Activated naive CD4-positive, alpha-beta T cell treated with anti-CD3 and anti-CD28 coated beads, Interleukin-2, amount 50 U/mL, for 72 hours (primary cell): ENCODE results near the gene GSG1. TPM values are rescaled to one million over a fixed set of nuclear protein-coding genes. Genes with fewer than 3 reads are reported as not detected.
"Not testable (repeated sequence)": the region's sequence is repeated elsewhere in the genome, so short reads cannot be mapped to it uniquely, and the experiment has no call there.

Experiments
- ATAC-seq, 2 donors: fragments of 150-1000 bp; cut with Tn5 transposase; 2 replicates each; pipeline ENCODE4 v1.10.0; 2021; ENCODE audit warnings: mild to moderate bottlenecking in 2 of 2, moderate library complexity in 2 of 2
- DNase-seq, 2 donors: peaks; one replicate each; pipeline ENCODE4 v3.0.0; 2021 to 2022; ENCODE audit warnings: low spot score in 2 of 2
- H3K27ac Mint-ChIP-seq, 2 donors: one replicate each; pipeline ENCODE4 v1.8.0; 2022; ENCODE audit warnings: mild to moderate bottlenecking in 2 of 2, mixed read lengths in 2 of 2
- H3K36me3 Mint-ChIP-seq, 2 donors: one replicate each; pipeline ENCODE4 v1.8.0; 2022; ENCODE audit warnings: mixed read lengths in 2 of 2
- H3K9me3 Mint-ChIP-seq, 2 donors: one replicate each; pipeline ENCODE4 v1.8.0; 2022; ENCODE audit warnings: mixed read lengths in 2 of 2
- total RNA-seq, 2 donors: library from RNA; stranded (reverse); gene quantifications; one replicate each; pipeline ENCODE4 v1.2.3, GENCODE V29; 2022

GSG1 gene
- total RNA-seq, 2 donors from 2014 or later, result not detected

- Mint-ChIP-seq H3K9me3 (no peaks in the 10 kb centered on the region), H3K27ac (no peak overlapping the region), H3K36me3 (peaks cover 9 to 11% of the 10 kb centered on the region in 2 donors)
- no peak for ATAC-seq
- DNase-seq, result no peak
Observed at GRCh38 chr12:13080266-13080665, 23.2 kb downstream of the GSG1 start.

GRCh38 chr12:13079440-13079906 is 24.0 kb downstream of the GSG1 start:
- no peak overlapping the region for H3K27ac Mint-ChIP-seq
- ATAC-seq (no peak), DNase-seq (no peak)
- peaks cover 9 to 11% of the 10 kb centered on the region in 2 donors for H3K36me3 Mint-ChIP-seq
- H3K9me3 Mint-ChIP-seq, result no peaks in the 10 kb centered on the region

DNA sequence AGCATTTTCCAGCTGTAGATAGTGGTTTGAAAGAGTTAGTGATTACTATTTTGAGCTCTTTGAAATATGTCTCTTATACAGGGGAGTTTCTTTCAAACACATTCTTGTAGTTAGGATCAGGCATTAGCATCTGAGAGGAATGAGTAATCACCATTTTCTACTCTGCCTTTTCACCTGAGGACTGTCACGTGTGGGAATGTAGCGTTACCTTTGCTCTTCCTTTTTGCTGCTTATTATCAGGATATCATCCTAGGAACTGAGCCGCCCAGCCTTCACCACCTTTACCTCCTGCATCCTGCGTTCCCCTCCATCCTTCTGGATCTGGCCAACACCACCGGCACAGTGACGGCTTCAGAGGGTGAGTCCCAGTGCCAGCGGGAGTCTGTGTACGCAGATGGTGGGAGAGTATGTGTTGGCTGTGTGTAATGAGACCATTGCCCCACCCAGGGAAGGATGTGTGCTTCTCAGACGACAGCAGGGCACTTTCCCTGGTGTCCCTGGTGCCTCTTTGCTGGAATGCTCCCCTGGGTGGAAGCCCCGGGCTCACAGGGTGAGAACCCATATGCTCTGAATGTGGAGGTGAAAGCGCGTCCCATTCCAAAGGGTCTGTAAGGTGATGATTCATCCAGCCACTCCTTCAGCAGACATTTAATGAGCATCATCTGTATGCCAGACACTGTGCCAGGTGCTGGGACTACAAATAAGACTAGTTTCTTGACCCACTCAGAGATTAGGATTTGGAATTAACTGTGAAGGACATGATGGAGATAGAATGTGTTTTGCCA is 27.5 kb downstream of the GSG1 start:
- Mint-ChIP-seq H3K36me3 (peaks cover 7 to 12% of the 10 kb centered on the region in 2 donors), H3K9me3 (no peaks in the 10 kb centered on the region), H3K27ac (peak overlapping the region in 1 of 2 donors; percentile 65)
- ATAC-seq, result no peak
- no peak for DNase-seq

DNA sequence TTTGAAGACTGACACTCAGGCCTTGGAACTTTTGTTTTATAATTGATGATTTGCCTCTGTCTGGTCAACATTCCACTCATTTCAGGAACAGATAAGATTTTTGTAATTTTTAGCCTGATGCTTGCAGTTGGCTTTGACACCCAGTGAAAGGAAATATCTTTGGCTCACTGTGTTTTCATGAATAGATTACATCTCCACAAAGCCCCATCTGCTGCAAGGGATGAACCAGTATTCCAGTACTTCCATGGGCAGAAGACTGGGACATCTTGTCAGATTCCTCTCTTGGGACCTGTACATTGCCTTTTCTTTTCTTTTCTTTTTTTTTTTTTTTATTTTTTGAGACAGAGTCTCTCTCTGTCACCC is 28.4 kb downstream of the GSG1 start:
- DNase-seq (no peak), ATAC-seq (no peak)
- H3K9me3 Mint-ChIP-seq, result no peaks in the 10 kb centered on the region
- no peak overlapping the region for H3K27ac Mint-ChIP-seq
- peaks cover 0 to 12% of the 10 kb centered on the region in 2 donors for H3K36me3 Mint-ChIP-seq

- H3K9me3 Mint-ChIP-seq, result no peaks in the 10 kb centered on the region
- peaks cover 0 to 12% of the 10 kb centered on the region in 2 donors for H3K36me3 Mint-ChIP-seq
- no peak for DNase-seq
- no peak for ATAC-seq
- no peak overlapping the region for H3K27ac Mint-ChIP-seq
Observed at GRCh38 chr12:13074396-13075117, 28.9 kb downstream of the GSG1 start.

DNA sequence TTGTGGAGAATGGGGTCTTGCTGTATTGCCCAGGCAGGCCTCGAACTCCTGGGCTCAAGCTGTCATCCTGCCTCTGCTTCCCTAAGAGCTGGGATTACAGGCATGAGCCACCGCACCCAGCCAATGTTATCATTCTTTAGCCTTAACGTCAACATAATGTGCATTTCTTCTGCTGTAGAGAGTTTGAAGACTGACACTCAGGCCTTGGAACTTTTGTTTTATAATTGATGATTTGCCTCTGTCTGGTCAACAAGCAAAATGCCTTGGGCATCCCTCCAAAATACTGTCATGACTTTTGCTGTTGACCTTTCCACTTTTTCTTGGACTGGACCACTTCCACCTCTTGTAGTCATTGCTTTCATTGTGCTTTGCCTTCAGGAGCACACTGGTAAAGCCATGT is 30.3 kb downstream of the GSG1 start:
- DNase-seq (no peak), ATAC-seq (no peak)
- Mint-ChIP-seq H3K36me3 (peaks cover 0 to 12% of the 10 kb centered on the region in 2 donors), H3K9me3 (no peaks in the 10 kb centered on the region), H3K27ac (no peak overlapping the region)

GRCh38 chr12:13071305-13072280 is 31.9 kb downstream of the GSG1 start:
- Mint-ChIP-seq H3K36me3 (peaks cover 0 to 11% of the 10 kb centered on the region in 2 donors), H3K27ac (peak overlapping the region in 1 of 2 donors; percentile 36), H3K9me3 (no peaks in the 10 kb centered on the region)
- no peak for ATAC-seq
- DNase-seq, result no peak

GRCh38 chr12:13069380-13069779 is 34.1 kb downstream of the GSG1 start:
- ATAC-seq (no peak), DNase-seq (no peak)
- Mint-ChIP-seq H3K27ac (no peak overlapping the region), H3K9me3 (no peaks in the 10 kb centered on the region), H3K36me3 (peaks cover 0 to 4% of the 10 kb centered on the region in 2 donors)

DNA sequence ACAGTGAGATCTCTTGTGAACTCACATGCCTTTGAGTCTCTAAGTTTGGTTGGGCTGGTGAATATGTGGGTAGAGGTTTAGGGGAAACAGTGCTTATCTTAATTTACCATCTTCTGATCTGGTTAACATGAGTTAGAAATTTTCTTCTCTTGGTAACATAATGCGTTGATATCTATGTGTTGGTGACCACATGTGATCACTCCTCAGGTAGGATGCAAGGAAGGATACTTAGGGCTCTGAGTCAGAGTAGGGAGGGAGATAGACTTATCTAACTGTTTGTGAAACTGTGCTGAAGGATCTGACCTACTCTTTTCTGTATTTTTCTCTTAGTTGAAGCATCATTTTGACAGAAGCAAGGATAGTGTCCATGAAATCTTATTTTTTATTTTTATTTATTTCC is 36.1 kb downstream of the GSG1 start:
- Mint-ChIP-seq H3K27ac (peak overlapping the region in 1 of 2 donors; percentile 16), H3K9me3 (no peaks in the 10 kb centered on the region), H3K36me3 (peaks cover 0 to 4% of the 10 kb centered on the region in 2 donors)
- ATAC-seq (peak; percentile 20 to 37), DNase-seq (no peak)

DNA sequence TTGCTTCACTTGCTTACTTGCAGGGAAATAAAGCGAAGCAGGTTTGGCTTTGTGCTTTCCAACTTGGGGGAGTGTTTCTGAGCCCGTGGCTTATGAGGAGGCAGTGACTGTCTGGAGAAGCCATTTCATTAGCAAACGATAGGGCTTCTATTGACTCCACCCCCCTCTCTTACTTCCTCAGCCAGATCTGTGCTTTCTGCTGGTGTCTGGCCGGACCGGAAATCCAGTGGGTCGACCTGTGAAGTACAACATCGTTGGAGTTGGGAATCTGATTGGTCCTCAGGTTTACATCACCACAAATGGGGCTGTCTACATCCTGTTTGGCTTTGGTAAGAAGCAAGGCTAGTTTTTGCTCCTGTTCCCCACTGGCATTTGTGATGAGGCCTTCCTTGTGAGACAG is 37.0 kb downstream of the GSG1 start:
- H3K36me3 Mint-ChIP-seq, result peaks cover 4 to 6% of the 10 kb centered on the region in 2 donors
- ATAC-seq (no peak), DNase-seq (no peak)
- no peak overlapping the region for H3K27ac Mint-ChIP-seq
- H3K9me3 Mint-ChIP-seq, result no peaks in the 10 kb centered on the region

DNA sequence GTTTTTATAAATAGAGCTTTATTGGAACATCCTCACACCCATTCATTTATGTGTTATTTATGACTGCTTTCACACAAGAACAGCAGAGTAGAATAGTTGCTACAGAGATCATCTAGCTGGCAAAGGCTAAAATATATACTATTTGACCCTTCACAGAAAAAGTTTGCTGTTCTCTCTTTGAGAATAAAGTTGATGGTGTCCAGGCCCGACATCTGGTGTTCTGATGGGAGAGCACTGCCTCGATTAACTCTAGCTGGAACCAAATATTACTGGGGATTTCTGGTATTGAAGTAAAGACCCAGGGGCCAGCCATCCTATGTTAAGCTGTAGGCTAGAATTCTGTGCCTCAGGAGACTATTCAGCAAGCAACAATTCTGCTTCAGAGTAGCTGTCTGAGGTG is 37.5 kb downstream of the GSG1 start:
- ATAC-seq (no peak), DNase-seq (no peak)
- Mint-ChIP-seq H3K36me3 (peaks cover 0 to 8% of the 10 kb centered on the region in 2 donors), H3K9me3 (no peaks in the 10 kb centered on the region), H3K27ac (no peak overlapping the region)

GRCh38 chr12:13062669-13063068 is 40.8 kb downstream of the GSG1 start:
- Mint-ChIP-seq H3K36me3 (peaks cover 0 to 8% of the 10 kb centered on the region in 2 donors), H3K27ac (no peak overlapping the region), H3K9me3 (no peaks in the 10 kb centered on the region)
- ATAC-seq, result no peak
- no peak for DNase-seq

GRCh38 chr12:13061377-13061776 is 42.1 kb downstream of the GSG1 start:
- ATAC-seq, result no peak
- peaks cover 0 to 8% of the 10 kb centered on the region in 2 donors for H3K36me3 Mint-ChIP-seq
- no peak for DNase-seq
- H3K9me3 Mint-ChIP-seq, result no peaks in the 10 kb centered on the region
- H3K27ac Mint-ChIP-seq, result no peak overlapping the region

DNA sequence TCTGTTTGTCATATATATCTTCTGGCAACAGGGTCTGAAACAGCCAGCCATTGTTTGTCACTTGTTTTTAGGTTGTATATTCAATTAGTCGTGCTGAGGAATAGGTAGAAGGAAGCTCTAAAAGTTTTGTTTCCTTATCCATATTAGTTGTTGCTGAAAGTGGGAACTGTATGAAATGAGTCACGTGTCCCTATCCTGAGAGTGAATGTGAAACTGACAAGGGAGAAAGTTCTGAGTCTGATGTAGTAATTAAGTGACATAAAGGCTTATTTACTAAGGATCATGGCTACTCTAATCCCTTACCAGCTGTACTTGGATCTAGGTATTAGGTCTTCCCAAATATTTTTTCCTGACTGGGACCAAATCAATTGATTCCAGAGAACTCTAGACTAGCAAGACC is 42.9 kb downstream of the GSG1 start:
- no peak for DNase-seq
- H3K36me3 Mint-ChIP-seq, result peaks cover 3 to 10% of the 10 kb centered on the region in 2 donors
- ATAC-seq, result peak in 1 of 2 donors; percentile 24
- H3K9me3 Mint-ChIP-seq, result no peaks in the 10 kb centered on the region
- no peak overlapping the region for H3K27ac Mint-ChIP-seq

- ATAC-seq, DNase-seq, H3K27ac Mint-ChIP-seq, H3K9me3 Mint-ChIP-seq: not testable (repeated sequence)
- H3K36me3 Mint-ChIP-seq, result peaks cover 7 to 18% of the 10 kb centered on the region in 2 donors
Observed at GRCh38 chr12:13053617-13054016, 49.9 kb downstream of the GSG1 start.

- no peak overlapping the region for H3K27ac Mint-ChIP-seq
- peak; percentile 81 to 99 for ATAC-seq
- no peak for DNase-seq
Observed at GRCh38 chr12:13052421-13052820, 51.0 kb downstream of the GSG1 start.

More at GRCh38 chr12:13052421-13052820, 51.0 kb downstream of the GSG1 start:
- Mint-ChIP-seq H3K9me3 (no peaks in the 10 kb centered on the region), H3K36me3 (peaks cover 7 to 24% of the 10 kb centered on the region in 2 donors)
